ENCODE measurements around the gene SYCE3.

GRCh38 chr22:50523458-50523805 is 39.3 kb downstream of the SYCE3 start:
- TF ChIP-seq, protein P1, sequence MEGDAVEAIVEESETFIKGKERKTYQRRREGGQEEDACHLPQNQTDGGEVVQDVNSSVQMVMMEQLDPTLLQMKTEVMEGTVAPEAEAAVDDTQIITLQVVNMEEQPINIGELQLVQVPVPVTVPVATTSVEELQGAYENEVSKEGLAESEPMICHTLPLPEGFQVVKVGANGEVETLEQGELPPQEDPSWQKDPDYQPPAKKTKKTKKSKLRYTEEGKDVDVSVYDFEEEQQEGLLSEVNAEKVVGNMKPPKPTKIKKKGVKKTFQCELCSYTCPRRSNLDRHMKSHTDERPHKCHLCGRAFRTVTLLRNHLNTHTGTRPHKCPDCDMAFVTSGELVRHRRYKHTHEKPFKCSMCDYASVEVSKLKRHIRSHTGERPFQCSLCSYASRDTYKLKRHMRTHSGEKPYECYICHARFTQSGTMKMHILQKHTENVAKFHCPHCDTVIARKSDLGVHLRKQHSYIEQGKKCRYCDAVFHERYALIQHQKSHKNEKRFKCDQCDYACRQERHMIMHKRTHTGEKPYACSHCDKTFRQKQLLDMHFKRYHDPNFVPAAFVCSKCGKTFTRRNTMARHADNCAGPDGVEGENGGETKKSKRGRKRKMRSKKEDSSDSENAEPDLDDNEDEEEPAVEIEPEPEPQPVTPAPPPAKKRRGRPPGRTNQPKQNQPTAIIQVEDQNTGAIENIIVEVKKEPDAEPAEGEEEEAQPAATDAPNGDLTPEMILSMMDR (IDR thresholded peaks at IDR 0.05) = no peak
- TF ChIP-seq POLR2A (IDR thresholded peaks at IDR 0.05) (no peak), EP300 (IDR thresholded peaks at IDR 0.05) (no peak)
